Esophagus muscularis mucosa (tissue), 3 donors: ENCODE data around the gene HRCT1.

Experiments
- CTCF ChIP-seq, 3 experiments: fragments of 200-600 bp in 2 of 3; fragments of 450-650 bp in 1 of 3; sonication (generic) in 2 of 3; IDR thresholded peaks; one replicate each; pipeline ENCODE4 v1.5.1; 2017 to 2019; ENCODE audit warnings: antibody characterized with exemption in 3 of 3, mild to moderate bottlenecking in 2 of 3, moderate library complexity in 1 of 3
- POLR2A ChIP-seq: fragments of 450-650 bp; IDR thresholded peaks from one replicate; pipeline ENCODE4 v1.6.1; 2017; ENCODE audit warnings: antibody characterized with exemption, moderate library complexity, mild to moderate bottlenecking, low read depth
- POLR2AphosphoS5 ChIP-seq, 2 donors: sonication (generic); formaldehyde crosslinking; IDR thresholded peaks; one replicate each; pipeline ENCODE4 v1.6.1; 2017; ENCODE audit warnings: antibody characterized with exemption in 2 of 2

- TF ChIP-seq CTCF (IDR thresholded peaks at IDR 0.05) (no peak), POLR2AphosphoS5 (IDR thresholded peaks at IDR 0.05) (no peak), POLR2A (no peak)
Measured at GRCh38 chr9:35938474-35939356, 32.7 kb downstream of the HRCT1 start.
